HepG2 (cell line): ENCODE measurements around the gene RPL19. TPM values are rescaled to one million over a fixed set of nuclear protein-coding genes. Genes with fewer than 3 reads are reported as not detected.

Experiments
- CCAR2 ChIP-seq: fragments of 200-400 bp; formaldehyde crosslinking; optimal IDR thresholded peaks from 2 replicates; pipeline ENCODE3; 2018; ENCODE audit warnings: low read depth, mild to moderate bottlenecking, low read length, moderate library complexity
- CHD4 ChIP-seq: fragments of 200-600 bp; sonication (generic); IDR thresholded peaks from 2 replicates; pipeline ENCODE4 v1.7.0; 2017; ENCODE audit warnings: mild to moderate bottlenecking, low read length, borderline replicate concordance
- ELF1 ChIP-seq: sonication (generic); formaldehyde crosslinking; IDR thresholded peaks from 2 replicates; pipeline ENCODE4 v1.4.0; 2020; ENCODE audit warnings: missing genetic modification reagents
- ELF4 ChIP-seq: sonication (generic); formaldehyde crosslinking; IDR thresholded peaks from 2 replicates; pipeline ENCODE4 v1.5.0; 2020; ENCODE audit warnings: missing genetic modification reagents, mild to moderate bottlenecking, moderate library complexity, borderline replicate concordance
- GTF2F1 ChIP-seq: fragments of 150-350 bp; IDR thresholded peaks from 2 replicates; pipeline ENCODE4 v1.6.1; 2014; ENCODE audit warnings: low read length
- KAT8 ChIP-seq: IDR thresholded peaks from 2 replicates; pipeline ENCODE4 v1.6.1; 2016; ENCODE audit warnings: missing genetic modification reagents, missing compliant biosample characterization
- NCOA5 ChIP-seq: sonication (generic); formaldehyde crosslinking; IDR thresholded peaks from 2 replicates; pipeline ENCODE4 v1.4.0; 2020; ENCODE audit warnings: missing genetic modification reagents
- REPIN1 ChIP-seq: sonication (generic); formaldehyde crosslinking; IDR thresholded peaks from 2 replicates; pipeline ENCODE4 v1.8.0; 2022; ENCODE audit warnings: missing genetic modification reagents, low read depth, mild to moderate bottlenecking, borderline replicate concordance
- ZC3H13 ChIP-seq: sonication (generic); formaldehyde crosslinking; IDR thresholded peaks from 2 replicates; pipeline ENCODE4 v1.8.1; 2023; ENCODE audit warnings: mild to moderate bottlenecking, missing genetic modification reagents, moderate library complexity
- ZNF501 ChIP-seq: sonication (generic); formaldehyde crosslinking; IDR thresholded peaks from 2 replicates; pipeline ENCODE4 v1.5.1; 2020; ENCODE audit warnings: mild to moderate bottlenecking, moderate library complexity, missing genetic modification reagents
- polyA plus RNA-seq, 8 experiments: library from polyadenylated mRNA; depleted of rRNA in 3 of 8; stranded (reverse) in 7 of 8; unstranded in 1 of 8; fragments of >200 nt; fragmentation: Illumina TruSeq in 4 of 8; extraction: Trizol in 4 of 8; gene quantifications; 2 replicates each; pipeline versions ENCODE4 v1.2.1 to v1.2.3, GENCODE V29; 2011 to 2016; ENCODE audit warnings: low read depth in 4 of 8, missing spikeins in 1 of 8, mixed read lengths in 1 of 8; ENCODE audit not compliant: insufficient read depth in 1 of 8
- total RNA-seq, 5 experiments: library from RNA; depleted of rRNA; stranded (reverse); fragments of >200 nt; fragmentation: Illumina TruSeq; extraction: Trizol; gene quantifications; 2 replicates each; pipeline ENCODE4 v1.2.3, GENCODE V29; 2016; ENCODE audit warnings: low read depth in 1 of 5
- TF ChIP-seq, protein P1 (sequence below): IDR thresholded peaks from 2 replicates; pipeline ENCODE4 v1.6.1; 2016; ENCODE audit warnings: low read depth
- TF ChIP-seq, protein P2 (sequence below): sonication (generic); formaldehyde crosslinking; IDR thresholded peaks from 2 replicates; pipeline ENCODE4 v1.4.0; 2020; ENCODE audit warnings: mild to moderate bottlenecking, low read depth, missing genetic modification reagents
- TF ChIP-seq, protein P3 (sequence below): sonication (generic); formaldehyde crosslinking; IDR thresholded peaks from 2 replicates; pipeline ENCODE4 v1.8.0; 2022; ENCODE audit warnings: missing genetic modification reagents, mild to moderate bottlenecking, borderline replicate concordance
- TF ChIP-seq, protein P4 (sequence below): sonication (generic); formaldehyde crosslinking; IDR thresholded peaks from 2 replicates; pipeline ENCODE4 v1.4.0; 2020; ENCODE audit warnings: mild to moderate bottlenecking, missing genetic modification reagents

Gene RPL19
- total and polyA plus RNA-seq, 2 of the 13 experiments (the other 11 are each of a cell fraction or from before 2014, with no cell fraction given), result 2,522 to 2,768 TPM

DNA sequence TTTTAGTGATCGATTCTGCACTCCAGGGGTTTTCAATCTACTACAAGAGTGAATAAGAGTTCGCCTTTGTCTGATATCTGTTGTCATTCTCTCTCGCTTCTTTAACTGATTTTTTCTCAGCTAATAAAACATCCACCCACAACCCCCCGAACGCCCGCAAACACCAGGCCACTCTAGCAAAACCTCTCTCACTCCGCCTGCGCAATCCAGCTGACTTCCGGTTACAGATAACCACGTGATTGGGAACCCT is 338 bp upstream of the RPL19 start (continued):
- TF ChIP-seq CCAR2, result peak; percentile 32
- TF ChIP-seq ZNF501 (CRISPR knock-in tag), result peak; percentile 73
- TF ChIP-seq, protein P1, sequence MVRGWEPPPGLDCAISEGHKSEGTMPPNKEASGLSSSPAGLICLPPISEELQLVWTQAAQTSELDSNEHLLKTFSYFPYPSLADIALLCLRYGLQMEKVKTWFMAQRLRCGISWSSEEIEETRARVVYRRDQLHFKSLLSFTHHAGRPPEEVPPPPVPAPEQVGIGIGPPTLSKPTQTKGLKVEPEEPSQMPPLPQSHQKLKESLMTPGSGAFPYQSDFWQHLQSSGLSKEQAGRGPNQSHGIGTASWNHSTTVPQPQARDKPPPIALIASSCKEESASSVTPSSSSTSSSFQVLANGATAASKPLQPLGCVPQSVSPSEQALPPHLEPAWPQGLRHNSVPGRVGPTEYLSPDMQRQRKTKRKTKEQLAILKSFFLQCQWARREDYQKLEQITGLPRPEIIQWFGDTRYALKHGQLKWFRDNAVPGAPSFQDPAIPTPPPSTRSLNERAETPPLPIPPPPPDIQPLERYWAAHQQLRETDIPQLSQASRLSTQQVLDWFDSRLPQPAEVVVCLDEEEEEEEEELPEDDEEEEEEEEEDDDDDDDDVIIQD (CRISPR knock-in tag), result 0 out of 2 replicates have a peak, but pooled peaks have one; percentile 12
- TF ChIP-seq KAT8 (CRISPR knock-in tag), result peak; percentile 92
- TF ChIP-seq GTF2F1, result no peak; the same call in 1 of the 2 replicates
- TF ChIP-seq, protein P2, sequence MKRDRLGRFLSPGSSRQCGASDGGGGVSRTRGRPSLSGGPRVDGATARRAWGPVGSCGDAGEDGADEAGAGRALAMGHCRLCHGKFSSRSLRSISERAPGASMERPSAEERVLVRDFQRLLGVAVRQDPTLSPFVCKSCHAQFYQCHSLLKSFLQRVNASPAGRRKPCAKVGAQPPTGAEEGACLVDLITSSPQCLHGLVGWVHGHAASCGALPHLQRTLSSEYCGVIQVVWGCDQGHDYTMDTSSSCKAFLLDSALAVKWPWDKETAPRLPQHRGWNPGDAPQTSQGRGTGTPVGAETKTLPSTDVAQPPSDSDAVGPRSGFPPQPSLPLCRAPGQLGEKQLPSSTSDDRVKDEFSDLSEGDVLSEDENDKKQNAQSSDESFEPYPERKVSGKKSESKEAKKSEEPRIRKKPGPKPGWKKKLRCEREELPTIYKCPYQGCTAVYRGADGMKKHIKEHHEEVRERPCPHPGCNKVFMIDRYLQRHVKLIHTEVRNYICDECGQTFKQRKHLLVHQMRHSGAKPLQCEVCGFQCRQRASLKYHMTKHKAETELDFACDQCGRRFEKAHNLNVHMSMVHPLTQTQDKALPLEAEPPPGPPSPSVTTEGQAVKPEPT (CRISPR knock-in tag), result 0 out of 2 replicates have a peak, but pooled peaks have one; percentile 18
- TF ChIP-seq CHD4, result peak; percentile 28; the same call in 1 of the 2 replicates
- TF ChIP-seq ELF4, result peak; percentile 88; the same call in 1 of the 2 replicates
- no peak for TF ChIP-seq NCOA5 (CRISPR knock-in tag)
- peak; percentile 96 for TF ChIP-seq ELF1 (CRISPR knock-in tag)
- TF ChIP-seq, protein P3, sequence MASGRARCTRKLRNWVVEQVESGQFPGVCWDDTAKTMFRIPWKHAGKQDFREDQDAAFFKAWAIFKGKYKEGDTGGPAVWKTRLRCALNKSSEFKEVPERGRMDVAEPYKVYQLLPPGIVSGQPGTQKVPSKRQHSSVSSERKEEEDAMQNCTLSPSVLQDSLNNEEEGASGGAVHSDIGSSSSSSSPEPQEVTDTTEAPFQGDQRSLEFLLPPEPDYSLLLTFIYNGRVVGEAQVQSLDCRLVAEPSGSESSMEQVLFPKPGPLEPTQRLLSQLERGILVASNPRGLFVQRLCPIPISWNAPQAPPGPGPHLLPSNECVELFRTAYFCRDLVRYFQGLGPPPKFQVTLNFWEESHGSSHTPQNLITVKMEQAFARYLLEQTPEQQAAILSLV (CRISPR knock-in tag), result peak; percentile 19; the same call in 1 of the 2 replicates
- TF ChIP-seq ZC3H13, result peak; percentile 2; the same call in 1 of the 2 replicates
- TF ChIP-seq REPIN1 (CRISPR knock-in tag), result peak; percentile 44; the same call in 1 of the 2 replicates
- TF ChIP-seq, protein P4, sequence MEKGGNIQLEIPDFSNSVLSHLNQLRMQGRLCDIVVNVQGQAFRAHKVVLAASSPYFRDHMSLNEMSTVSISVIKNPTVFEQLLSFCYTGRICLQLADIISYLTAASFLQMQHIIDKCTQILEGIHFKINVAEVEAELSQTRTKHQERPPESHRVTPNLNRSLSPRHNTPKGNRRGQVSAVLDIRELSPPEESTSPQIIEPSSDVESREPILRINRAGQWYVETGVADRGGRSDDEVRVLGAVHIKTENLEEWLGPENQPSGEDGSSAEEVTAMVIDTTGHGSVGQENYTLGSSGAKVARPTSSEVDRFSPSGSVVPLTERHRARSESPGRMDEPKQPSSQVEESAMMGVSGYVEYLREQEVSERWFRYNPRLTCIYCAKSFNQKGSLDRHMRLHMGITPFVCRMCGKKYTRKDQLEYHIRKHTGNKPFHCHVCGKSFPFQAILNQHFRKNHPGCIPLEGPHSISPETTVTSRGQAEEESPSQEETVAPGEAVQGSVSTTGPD (CRISPR knock-in tag), result no peak
